Stimulated activated CD4-positive, alpha-beta T cell treated with anti-CD3 and anti-CD28 coated beads, Interleukin-15, amount 100 ng/mL, for 24 hours (primary cell): ENCODE data around the gene ICA1.

Source experiments
- DNase-seq: peaks from one replicate; pipeline ENCODE4 v3.0.0-alpha.2; 2020

The ICA1 gene

GRCh38 chr7:8157296-8157695 lies 104.7 kb downstream of the ICA1 start:
- no peak for DNase-seq

GRCh38 chr7:8155836-8156235 lies 106.1 kb downstream of the ICA1 start:
- no peak for DNase-seq

- DNase-seq = no peak
Measured at GRCh38 chr7:8154272-8154671, 107.7 kb downstream of the ICA1 start.

- no peak for DNase-seq
Measured at GRCh38 chr7:8152489-8153192, 109.3 kb downstream of the ICA1 start.

- no peak for DNase-seq
Measured at GRCh38 chr7:8151161-8151725, 110.7 kb downstream of the ICA1 start.

- DNase-seq = no peak
Measured at GRCh38 chr7:8149222-8149621, 112.7 kb downstream of the ICA1 start.

GRCh38 chr7:8147760-8148463 lies 114.1 kb downstream of the ICA1 start:
- no peak for DNase-seq

GRCh38 chr7:8146788-8147413 lies 115.1 kb downstream of the ICA1 start:
- DNase-seq = no peak

GRCh38 chr7:8146106-8146787 lies 115.7 kb downstream of the ICA1 start:
- DNase-seq = no peak

GRCh38 chr7:8144856-8145255 lies 117.1 kb downstream of the ICA1 start:
- DNase-seq = no peak

- peak; percentile 39 for DNase-seq
Measured at GRCh38 chr7:8143151-8143874, 118.7 kb downstream of the ICA1 start.

- no peak for DNase-seq
Measured at GRCh38 chr7:8142477-8142876, 119.5 kb downstream of the ICA1 start.

- no peak for DNase-seq
Measured at GRCh38 chr7:8141070-8141469, 120.9 kb downstream of the ICA1 start.

GRCh38 chr7:8136051-8136730 lies 125.8 kb downstream of the ICA1 start:
- no peak for DNase-seq

GRCh38 chr7:8135417-8135816 lies 126.5 kb downstream of the ICA1 start:
- no peak for DNase-seq

GRCh38 chr7:8134089-8134733 lies 127.8 kb downstream of the ICA1 start:
- peak; percentile 49 for DNase-seq

GRCh38 chr7:8133188-8133848 lies 128.6 kb downstream of the ICA1 start:
- no peak for DNase-seq

- no peak for DNase-seq
Measured at GRCh38 chr7:8131694-8132605, 130.0 kb downstream of the ICA1 start.

- no peak for DNase-seq
Measured at GRCh38 chr7:8130663-8131062, 131.3 kb downstream of the ICA1 start.

- DNase-seq = no peak
Measured at GRCh38 chr7:8129318-8129659, 132.7 kb downstream of the ICA1 start.
